ENCODE data around the gene ILDR1. TPM values are rescaled to one million over a fixed set of nuclear protein-coding genes. Genes with fewer than 3 reads are reported as not detected.

ILDR1 gene
- total and polyA plus RNA-seq, 4 donors: 3.3 to 8.9 (median 4.2) TPM

GRCh38 chr3:121956363-121956762, 65.7 kb downstream of the ILDR1 start:
- H3K36me3 ChIP-seq (ENCODE audit: control insufficient read depth in 4 of 4, insufficient read depth in 4 of 4, low read length in 4 of 4): no peaks in the 10 kb centered on the region
- H3K9ac ChIP-seq (ENCODE audit: insufficient read depth in 1 of 2, low read length in 2 of 2): no peak overlapping the region
- DNase-seq (no peak), ATAC-seq (ENCODE audit: insufficient read depth, low FRiP score) (no peak)
- H3K4me3 ChIP-seq: no peak overlapping the region
- 67 to 85% methylated on average over 3 of the region's 3 CpGs for WGBS, 2 donors
- TF ChIP-seq CTCF (IDR thresholded peaks at IDR 0.05; ENCODE audit: control extremely low read depth, extremely low read depth): no peak
- peaks cover 0 to 3% (median 3%) of the 10 kb centered on the region in 4 donors for H3K9me3 ChIP-seq (ENCODE audit: control insufficient read depth in 4 of 4, insufficient read depth in 3 of 4, low read length in 3 of 4)
- H3K27me3 ChIP-seq (ENCODE audit: control insufficient read depth in 3 of 3, insufficient read depth in 3 of 3, low read length in 2 of 3): no peaks in the 10 kb centered on the region
- no peak overlapping the region for H3K27ac ChIP-seq (ENCODE audit: low read depth in 1 of 2, low read length in 1 of 2)
- H3K4me1 ChIP-seq (ENCODE audit: control insufficient read depth in 5 of 5, insufficient read depth in 5 of 5, low read length in 5 of 5): no peaks in the 10 kb centered on the region

GRCh38 chr3:121951291-121951919, 70.6 kb downstream of the ILDR1 start:
- ATAC-seq (ENCODE audit: insufficient read depth, low FRiP score) (no peak), DNase-seq (no peak)
- Histone ChIP-seq H3K27me3 (ENCODE audit: control insufficient read depth in 3 of 3, insufficient read depth in 3 of 3, low read length in 2 of 3) (no peaks in the 10 kb centered on the region), H3K4me3 (no peak overlapping the region), H3K9me3 (ENCODE audit: control insufficient read depth in 4 of 4, insufficient read depth in 3 of 4, low read length in 3 of 4) (peaks cover 0 to 3% (median 3%) of the 10 kb centered on the region in 4 donors), H3K9ac (ENCODE audit: insufficient read depth in 1 of 2, low read length in 2 of 2) (no peak overlapping the region), H3K4me1 (ENCODE audit: control insufficient read depth in 5 of 5, insufficient read depth in 5 of 5, low read length in 5 of 5) (no peaks in the 10 kb centered on the region), H3K27ac (ENCODE audit: low read depth in 1 of 2, low read length in 1 of 2) (no peak overlapping the region), H3K36me3 (ENCODE audit: control insufficient read depth in 4 of 4, insufficient read depth in 4 of 4, low read length in 4 of 4) (no peaks in the 10 kb centered on the region)
- no peak for TF ChIP-seq CTCF (IDR thresholded peaks at IDR 0.05; ENCODE audit: control extremely low read depth, extremely low read depth)
- WGBS, 2 donors: 0 to 37% methylated on average over 1 of the region's 1 CpG

GRCh38 chr3:121948641-121949040, 73.4 kb downstream of the ILDR1 start:
- TF ChIP-seq CTCF (IDR thresholded peaks at IDR 0.05; ENCODE audit: control extremely low read depth, extremely low read depth): no peak
- Histone ChIP-seq H3K9ac (ENCODE audit: insufficient read depth in 1 of 2, low read length in 2 of 2) (no peak overlapping the region), H3K36me3 (ENCODE audit: control insufficient read depth in 4 of 4, insufficient read depth in 4 of 4, low read length in 4 of 4) (peaks cover 0 to 3% (median 0%) of the 10 kb centered on the region in 4 donors), H3K27me3 (ENCODE audit: control insufficient read depth in 3 of 3, insufficient read depth in 3 of 3, low read length in 2 of 3) (no peaks in the 10 kb centered on the region), H3K27ac (ENCODE audit: low read depth in 1 of 2, low read length in 1 of 2) (no peak overlapping the region), H3K4me1 (ENCODE audit: control insufficient read depth in 5 of 5, insufficient read depth in 5 of 5, low read length in 5 of 5) (no peaks in the 10 kb centered on the region), H3K4me3 (no peak overlapping the region), H3K9me3 (ENCODE audit: control insufficient read depth in 4 of 4, insufficient read depth in 3 of 4, low read length in 3 of 4) (peaks cover 0 to 3% (median 2%) of the 10 kb centered on the region in 4 donors)
- DNase-seq (no peak), ATAC-seq (ENCODE audit: insufficient read depth, low FRiP score) (no peak)
- 68 to 86% methylated on average over 1 of the region's 1 CpG for WGBS, 2 donors

- no peak for ATAC-seq (ENCODE audit: insufficient read depth, low FRiP score)
- no peak for TF ChIP-seq CTCF (IDR thresholded peaks at IDR 0.05; ENCODE audit: control extremely low read depth, extremely low read depth)
- Histone ChIP-seq H3K36me3 (ENCODE audit: control insufficient read depth in 4 of 4, insufficient read depth in 4 of 4, low read length in 4 of 4) (peaks cover 0 to 3% (median 0%) of the 10 kb centered on the region in 4 donors), H3K4me3 (no peak overlapping the region), H3K4me1 (ENCODE audit: control insufficient read depth in 5 of 5, insufficient read depth in 5 of 5, low read length in 5 of 5) (peaks cover 0 to 7% (median 0%) of the 10 kb centered on the region in 5 donors), H3K27ac (ENCODE audit: low read depth in 1 of 2, low read length in 1 of 2) (no peak overlapping the region), H3K27me3 (ENCODE audit: control insufficient read depth in 3 of 3, insufficient read depth in 3 of 3, low read length in 2 of 3) (no peaks in the 10 kb centered on the region), H3K9me3 (ENCODE audit: control insufficient read depth in 4 of 4, insufficient read depth in 3 of 4, low read length in 3 of 4) (no peaks in the 10 kb centered on the region), H3K9ac (ENCODE audit: insufficient read depth in 1 of 2, low read length in 2 of 2) (no peak overlapping the region)
- peak in 2 of 3 donors; percentile 32 to 62 for DNase-seq
Measured at GRCh38 chr3:121943431-121943830, 78.6 kb downstream of the ILDR1 start.

All from lung (tissue), 12 donors.